ENCODE measurements around the gene STXBP5L.
"Not testable (repeated sequence)": the region's sequence is repeated elsewhere in the genome, so short reads cannot be mapped to it uniquely, and the experiment has no call there.

DNA sequence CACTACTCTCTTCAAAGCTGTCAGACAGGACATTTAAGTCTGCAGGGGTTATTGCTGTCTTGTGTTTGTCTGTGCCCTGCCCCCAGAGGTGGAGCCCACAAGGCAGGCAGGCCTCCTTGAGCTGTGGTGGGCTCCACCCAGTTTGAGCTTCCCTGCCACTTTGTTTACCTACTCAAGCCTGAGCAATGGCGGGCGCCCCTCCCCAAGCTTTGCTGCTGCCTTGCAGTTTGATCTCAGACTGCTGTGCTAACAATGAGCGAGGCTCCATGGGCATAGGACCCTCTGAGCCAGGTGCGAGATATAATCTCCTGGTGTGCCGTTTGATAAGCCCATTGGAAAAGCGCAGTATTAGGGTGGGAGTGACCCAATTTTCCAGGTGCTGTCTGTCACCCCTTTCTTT is 6.3 kb upstream of the STXBP5L start:
- TF ChIP-seq SMC3 (IDR thresholded peaks at IDR 0.05; ENCODE audit: low read depth, low read length); NRF1 (IDR thresholded peaks at IDR 0.05; ENCODE audit: low read depth, low read length); FOXJ3 (CRISPR knock-in tag; IDR thresholded peaks at IDR 0.05); CHD2 (IDR thresholded peaks at IDR 0.05; ENCODE audit: low read length, partially characterized antibody); EP300 (IDR thresholded peaks at IDR 0.05; ENCODE audit: borderline replicate concordance in 1 of 2, low read depth in 1 of 2, low read length in 1 of 2); TEAD4 (IDR thresholded peaks at IDR 0.05; ENCODE audit: borderline replicate concordance, insufficient read depth); RAD21 (IDR thresholded peaks at IDR 0.05; ENCODE audit: low read length); POLR2AphosphoS5 (IDR thresholded peaks at IDR 0.05; ENCODE audit: low read depth, low read length): not testable (repeated sequence)
- TF ChIP-seq, protein P1, sequence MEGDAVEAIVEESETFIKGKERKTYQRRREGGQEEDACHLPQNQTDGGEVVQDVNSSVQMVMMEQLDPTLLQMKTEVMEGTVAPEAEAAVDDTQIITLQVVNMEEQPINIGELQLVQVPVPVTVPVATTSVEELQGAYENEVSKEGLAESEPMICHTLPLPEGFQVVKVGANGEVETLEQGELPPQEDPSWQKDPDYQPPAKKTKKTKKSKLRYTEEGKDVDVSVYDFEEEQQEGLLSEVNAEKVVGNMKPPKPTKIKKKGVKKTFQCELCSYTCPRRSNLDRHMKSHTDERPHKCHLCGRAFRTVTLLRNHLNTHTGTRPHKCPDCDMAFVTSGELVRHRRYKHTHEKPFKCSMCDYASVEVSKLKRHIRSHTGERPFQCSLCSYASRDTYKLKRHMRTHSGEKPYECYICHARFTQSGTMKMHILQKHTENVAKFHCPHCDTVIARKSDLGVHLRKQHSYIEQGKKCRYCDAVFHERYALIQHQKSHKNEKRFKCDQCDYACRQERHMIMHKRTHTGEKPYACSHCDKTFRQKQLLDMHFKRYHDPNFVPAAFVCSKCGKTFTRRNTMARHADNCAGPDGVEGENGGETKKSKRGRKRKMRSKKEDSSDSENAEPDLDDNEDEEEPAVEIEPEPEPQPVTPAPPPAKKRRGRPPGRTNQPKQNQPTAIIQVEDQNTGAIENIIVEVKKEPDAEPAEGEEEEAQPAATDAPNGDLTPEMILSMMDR (IDR thresholded peaks at IDR 0.05), result not testable (repeated sequence)
